ENCODE data around the gene RAB11A. TPM values are rescaled to one million over a fixed set of nuclear protein-coding genes. Genes with fewer than 3 reads are reported as not detected.

Gene RAB11A
- total RNA-seq, 2 experiments from 2014 or later, result 130 to 197 TPM

DNA sequence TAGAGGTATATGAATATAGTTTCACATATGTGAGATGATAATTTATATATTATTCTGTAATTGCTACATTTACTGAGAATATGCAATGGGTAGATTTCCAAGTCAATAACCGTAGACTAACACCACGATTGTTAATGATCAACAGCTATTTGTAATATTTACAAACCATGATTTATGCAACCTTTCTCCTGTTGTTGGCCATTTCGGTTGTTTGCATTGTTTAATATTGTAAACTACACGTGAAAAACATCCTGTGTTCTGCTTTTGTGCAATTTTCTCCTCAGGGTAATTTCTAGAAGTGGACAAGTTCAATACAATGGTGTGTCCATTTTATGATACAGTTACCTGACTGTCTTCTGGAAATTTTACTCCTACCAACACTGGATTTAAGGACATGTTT, 29.3 kb upstream of the RAB11A start:
- H3K4me3 ChIP-seq (ENCODE audit: low read depth, low read length, poor library complexity, severe bottlenecking), result no peak overlapping the region
- TF ChIP-seq EZH2phosphoT487 (IDR thresholded peaks at IDR 0.05; ENCODE audit: borderline replicate concordance, low read depth, low read length), result no peak
- TF ChIP-seq, protein P1, sequence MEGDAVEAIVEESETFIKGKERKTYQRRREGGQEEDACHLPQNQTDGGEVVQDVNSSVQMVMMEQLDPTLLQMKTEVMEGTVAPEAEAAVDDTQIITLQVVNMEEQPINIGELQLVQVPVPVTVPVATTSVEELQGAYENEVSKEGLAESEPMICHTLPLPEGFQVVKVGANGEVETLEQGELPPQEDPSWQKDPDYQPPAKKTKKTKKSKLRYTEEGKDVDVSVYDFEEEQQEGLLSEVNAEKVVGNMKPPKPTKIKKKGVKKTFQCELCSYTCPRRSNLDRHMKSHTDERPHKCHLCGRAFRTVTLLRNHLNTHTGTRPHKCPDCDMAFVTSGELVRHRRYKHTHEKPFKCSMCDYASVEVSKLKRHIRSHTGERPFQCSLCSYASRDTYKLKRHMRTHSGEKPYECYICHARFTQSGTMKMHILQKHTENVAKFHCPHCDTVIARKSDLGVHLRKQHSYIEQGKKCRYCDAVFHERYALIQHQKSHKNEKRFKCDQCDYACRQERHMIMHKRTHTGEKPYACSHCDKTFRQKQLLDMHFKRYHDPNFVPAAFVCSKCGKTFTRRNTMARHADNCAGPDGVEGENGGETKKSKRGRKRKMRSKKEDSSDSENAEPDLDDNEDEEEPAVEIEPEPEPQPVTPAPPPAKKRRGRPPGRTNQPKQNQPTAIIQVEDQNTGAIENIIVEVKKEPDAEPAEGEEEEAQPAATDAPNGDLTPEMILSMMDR (conservative IDR thresholded peaks at IDR 0.05; ENCODE audit: low read length), result no peak
- no peak overlapping the region for H3K4me2 ChIP-seq (ENCODE audit: low read length)
- DNase-seq (ENCODE audit: low spot score), result no peak
- no peak overlapping the region for H2AFZ ChIP-seq (ENCODE audit: low read length)
- BruUV-seq (replicated peaks), result no TSS peak
- H3K79me2 ChIP-seq (ENCODE audit: insufficient read depth, low read depth, low read length), result no peaks in the 10 kb centered on the region
- no peaks in the 10 kb centered on the region for H3K9me3 ChIP-seq (ENCODE audit: low read length)
- no peaks in the 10 kb centered on the region for H3K36me3 ChIP-seq (ENCODE audit: insufficient read depth, low read length)
- H3K27ac ChIP-seq (ENCODE audit: low read depth, low read length, poor library complexity, severe bottlenecking), result no peak overlapping the region
- H4K20me1 ChIP-seq (ENCODE audit: insufficient read depth, low read length), result no peaks in the 10 kb centered on the region
- H3K4me1 ChIP-seq (ENCODE audit: insufficient read depth, low read length, poor library complexity, severe bottlenecking), result no peaks in the 10 kb centered on the region
- ChIA-PET POLR2A (no interaction called here), CTCF (ENCODE audit: unreplicated experiment) (no interaction called here)
- no peaks in the 10 kb centered on the region for H3K9me2 ChIP-seq (ENCODE audit: insufficient read depth, low read length)
- intact Hi-C loops (cut with micrococcal nuclease; ENCODE audit: unreplicated experiment), result no loop called here

DNA sequence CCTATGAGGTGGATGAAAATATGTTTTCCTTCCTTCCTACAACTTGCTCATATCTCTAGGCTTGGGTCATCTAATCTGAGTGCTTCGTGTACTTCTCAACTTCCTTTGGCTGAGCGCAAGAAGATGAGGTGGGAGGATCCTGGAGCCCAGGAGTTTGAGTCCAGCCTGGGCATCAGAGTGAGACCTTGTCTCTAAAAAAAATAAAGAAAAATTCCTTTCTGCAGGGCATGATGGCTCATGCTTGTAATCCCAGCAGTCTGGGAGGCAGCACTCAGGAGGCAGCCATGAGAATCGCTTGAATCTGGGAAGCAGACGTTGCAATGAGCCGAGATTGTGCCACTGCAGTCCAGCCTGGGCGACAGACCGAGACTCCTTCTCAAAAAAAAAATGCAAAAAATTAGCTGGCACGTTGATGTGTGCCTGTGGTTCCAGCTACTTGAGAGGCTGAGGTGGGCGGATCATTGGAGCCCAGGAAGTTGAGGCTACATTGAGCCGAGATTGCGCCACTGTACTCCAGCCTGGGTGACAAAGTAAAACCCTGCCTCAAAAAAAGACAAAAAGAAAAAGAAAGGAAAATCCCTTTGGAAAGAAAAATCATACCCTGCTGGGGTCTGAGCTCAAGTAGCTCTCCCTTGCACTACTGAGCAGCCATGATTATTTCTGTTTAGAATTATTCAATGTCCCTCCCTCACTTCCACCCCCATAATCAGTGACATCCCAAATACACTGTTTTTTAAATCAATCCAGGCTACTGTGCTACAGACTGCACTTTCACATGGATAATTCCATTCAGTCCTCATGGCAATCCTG, 28.0 kb upstream of the RAB11A start:
- H3K4me3 ChIP-seq (ENCODE audit: low read depth, low read length, poor library complexity, severe bottlenecking), result no peak overlapping the region
- intact Hi-C loops (cut with micrococcal nuclease; ENCODE audit: unreplicated experiment), result no loop called here
- no peaks in the 10 kb centered on the region for H3K79me2 ChIP-seq (ENCODE audit: insufficient read depth, low read depth, low read length)
- CTCF ChIA-PET (ENCODE audit: unreplicated experiment), result no interaction called here
- no TSS peak for BruUV-seq (replicated peaks)
- H3K36me3 ChIP-seq (ENCODE audit: insufficient read depth, low read length), result no peaks in the 10 kb centered on the region
- H4K20me1 ChIP-seq (ENCODE audit: insufficient read depth, low read length), result no peaks in the 10 kb centered on the region
- H3K27ac ChIP-seq (ENCODE audit: low read depth, low read length, poor library complexity, severe bottlenecking), result no peak overlapping the region
- no peaks in the 10 kb centered on the region for H3K9me3 ChIP-seq (ENCODE audit: low read length)
- H3K4me1 ChIP-seq (ENCODE audit: insufficient read depth, low read length, poor library complexity, severe bottlenecking), result no peaks in the 10 kb centered on the region
- no peak for DNase-seq (ENCODE audit: low spot score)
- no peak overlapping the region for H2AFZ ChIP-seq (ENCODE audit: low read length)
- no peaks in the 10 kb centered on the region for H3K9me2 ChIP-seq (ENCODE audit: insufficient read depth, low read length)
- H3K4me2 ChIP-seq (ENCODE audit: low read length), result no peak overlapping the region
- no peak for TF ChIP-seq EZH2phosphoT487 (IDR thresholded peaks at IDR 0.05; ENCODE audit: borderline replicate concordance, low read depth, low read length)
- TF ChIP-seq, protein P1 (conservative IDR thresholded peaks at IDR 0.05; ENCODE audit: low read length), result no peak
- POLR2A ChIA-PET, result interaction anchor here (0.7 to 1.6 kb wide), 2 partner anchors 28 to 261 kb away, joined by 3 read pairs; partner anchors contain the start of gene RAB11A

DNA sequence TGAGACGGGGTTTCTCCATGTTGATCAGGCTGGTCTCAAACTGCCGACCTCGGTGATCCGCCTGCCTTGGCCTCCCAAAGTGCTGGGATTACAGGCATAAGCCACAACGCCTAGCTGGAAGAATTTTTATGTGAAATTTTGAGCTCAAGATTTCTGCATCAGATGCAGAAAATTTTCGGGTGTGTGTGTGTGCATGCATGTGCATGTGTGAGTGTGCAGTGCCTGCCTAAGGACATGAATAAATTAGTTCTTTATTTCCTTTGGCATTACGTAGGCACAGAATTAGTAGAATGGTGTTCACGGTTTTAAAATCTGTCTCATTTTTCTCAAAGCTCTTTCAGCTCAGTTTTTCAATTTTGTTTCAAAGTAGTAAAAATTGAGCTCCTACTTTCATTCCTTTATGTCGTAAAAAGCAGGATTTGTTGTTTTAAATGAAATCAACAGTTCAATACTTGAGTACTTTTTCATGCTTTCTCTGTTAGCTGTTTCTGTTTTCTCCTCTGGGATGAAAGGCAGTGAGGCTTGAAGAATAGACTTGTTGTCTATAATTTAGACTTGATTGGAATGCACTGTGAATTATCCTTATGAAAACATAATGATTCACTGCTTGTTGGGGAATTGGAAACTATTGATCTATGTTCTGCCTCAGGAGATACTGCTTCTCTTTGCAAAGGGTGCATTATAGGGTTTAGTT, 23.3 kb upstream of the RAB11A start:
- no peaks in the 10 kb centered on the region for H3K79me2 ChIP-seq (ENCODE audit: insufficient read depth, low read depth, low read length)
- DNase-seq (ENCODE audit: low spot score), result no peak
- H3K9me3 ChIP-seq (ENCODE audit: low read length), result no peaks in the 10 kb centered on the region
- no peaks in the 10 kb centered on the region for H3K4me1 ChIP-seq (ENCODE audit: insufficient read depth, low read length, poor library complexity, severe bottlenecking)
- H3K27ac ChIP-seq (ENCODE audit: low read depth, low read length, poor library complexity, severe bottlenecking), result no peak overlapping the region
- intact Hi-C loops (cut with micrococcal nuclease; ENCODE audit: unreplicated experiment), result no loop called here
- H3K4me3 ChIP-seq (ENCODE audit: low read depth, low read length, poor library complexity, severe bottlenecking), result no peak overlapping the region
- no peaks in the 10 kb centered on the region for H3K36me3 ChIP-seq (ENCODE audit: insufficient read depth, low read length)
- no peak overlapping the region for H2AFZ ChIP-seq (ENCODE audit: low read length)
- ChIA-PET POLR2A (no interaction called here), CTCF (ENCODE audit: unreplicated experiment) (no interaction called here)
- no peaks in the 10 kb centered on the region for H4K20me1 ChIP-seq (ENCODE audit: insufficient read depth, low read length)
- no peak overlapping the region for H3K4me2 ChIP-seq (ENCODE audit: low read length)
- no TSS peak for BruUV-seq (replicated peaks)
- no peaks in the 10 kb centered on the region for H3K9me2 ChIP-seq (ENCODE audit: insufficient read depth, low read length)
- TF ChIP-seq, protein P1 (conservative IDR thresholded peaks at IDR 0.05; ENCODE audit: low read length), result no peak
- TF ChIP-seq EZH2phosphoT487 (IDR thresholded peaks at IDR 0.05; ENCODE audit: borderline replicate concordance, low read depth, low read length), result no peak

Data from OCI-LY7 (cell line).